Large intestine (tissue), 3 donors: Measurements from ENCODE around the gene MIER2. TPM values are rescaled to one million over a fixed set of nuclear protein-coding genes. Genes with fewer than 3 reads are reported as not detected.

Experiments
- DNase-seq, 2 donors: peaks; one replicate each; pipeline versions ENCODE4 v3.0.0 to v3.0.0-alpha.2; 2013
- H3K27ac ChIP-seq: one replicate; pipeline ENCODE4 v1.5.1; 2013; ENCODE audit warnings: low read length
- H3K27me3 ChIP-seq: 2 replicates; pipeline ENCODE4 v1.6.1; 2013; ENCODE audit warnings: low read length; ENCODE audit not compliant: control insufficient read depth, insufficient read depth
- H3K36me3 ChIP-seq: 2 replicates; pipeline ENCODE4 v1.6.1; 2013; ENCODE audit warnings: low read length; ENCODE audit not compliant: control insufficient read depth, insufficient read depth
- H3K4me1 ChIP-seq: one replicate; pipeline ENCODE4 v1.6.1; 2013; ENCODE audit warnings: low read length; ENCODE audit not compliant: control insufficient read depth, insufficient read depth
- H3K4me3 ChIP-seq: one replicate; pipeline ENCODE4 v1.5.1; 2013; ENCODE audit warnings: low read length
- H3K9me3 ChIP-seq: one replicate; pipeline ENCODE4 v1.6.1; 2013; ENCODE audit warnings: mild to moderate bottlenecking, low read depth, low read length, moderate library complexity; ENCODE audit not compliant: control insufficient read depth
- WGBS: methylation state at CpG from one replicate; pipeline ENCODE4 v1.1.5; 2013; ENCODE audit warnings: low lambda C conversion rate; ENCODE audit not compliant: insufficient coverage; 5-methylcytosine and 5-hydroxymethylcytosine counted together
- polyA plus RNA-seq: library from polyadenylated mRNA; unstranded; fragments of 120-200 nt; gene quantifications from one replicate; pipeline ENCODE4 v1.2.1, GENCODE V29; 2013

MIER2 gene
- polyA plus RNA-seq, 1 donor: 21.0 TPM

DNA sequence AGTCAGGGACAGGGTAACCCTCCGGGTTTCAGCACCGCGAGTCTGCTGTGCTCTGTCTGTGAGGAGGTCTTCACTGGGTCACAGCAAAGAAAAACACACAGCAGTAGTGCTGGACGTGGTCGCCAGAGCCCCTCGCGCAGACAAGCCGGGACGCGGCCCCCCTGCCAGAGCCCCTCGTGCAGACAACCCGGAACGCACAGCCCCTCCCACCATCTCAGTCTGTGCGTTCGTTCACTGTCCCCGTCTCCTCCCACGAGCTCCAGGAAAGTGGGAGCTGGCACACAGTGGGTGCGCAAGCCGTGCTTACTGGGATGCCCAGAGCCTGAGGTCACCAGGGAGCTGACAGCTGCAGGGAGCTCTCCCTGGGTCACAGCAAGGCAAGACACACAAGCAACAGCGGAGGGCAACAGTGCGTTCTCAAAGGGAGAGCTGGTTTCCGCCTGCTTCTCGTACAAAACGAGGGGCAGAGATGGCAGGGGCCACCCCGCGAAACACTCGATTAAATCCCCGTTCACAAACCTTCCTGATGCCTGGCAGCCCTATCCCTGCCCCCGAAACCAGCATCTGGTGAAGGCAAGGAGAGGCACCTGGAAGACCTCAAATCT, 50.2 kb downstream of the MIER2 start:
- H3K27me3 ChIP-seq: peaks cover 47% of the 10 kb centered on the region
- H3K4me1 ChIP-seq: no peaks in the 10 kb centered on the region
- no peak overlapping the region for H3K27ac ChIP-seq
- H3K4me3 ChIP-seq: no peak overlapping the region
- DNase-seq: peak in 1 of 2 donors; percentile 22
- no CpG with 5 or more reads among the region's 29 CpGs for WGBS
- peaks cover 6% of the 10 kb centered on the region for H3K9me3 ChIP-seq
- H3K36me3 ChIP-seq: no peaks in the 10 kb centered on the region

GRCh38 chr19:293436-294110, 51.0 kb downstream of the MIER2 start:
- no CpG with 5 or more reads among the region's 14 CpGs for WGBS
- Histone ChIP-seq H3K9me3 (peaks cover 6% of the 10 kb centered on the region), H3K4me1 (no peaks in the 10 kb centered on the region), H3K27ac (no peak overlapping the region), H3K36me3 (no peaks in the 10 kb centered on the region), H3K27me3 (peaks cover 47% of the 10 kb centered on the region), H3K4me3 (no peak overlapping the region)
- no peak for DNase-seq

- H3K4me3 ChIP-seq: no peak overlapping the region
- WGBS: 80% methylated on average over 1 of the region's 4 CpGs
- no peak for DNase-seq
- peaks cover 6% of the 10 kb centered on the region for H3K9me3 ChIP-seq
- no peaks in the 10 kb centered on the region for H3K36me3 ChIP-seq
- H3K27me3 ChIP-seq: peaks cover 47% of the 10 kb centered on the region
- no peaks in the 10 kb centered on the region for H3K4me1 ChIP-seq
- H3K27ac ChIP-seq: no peak overlapping the region
Observed at GRCh38 chr19:292951-293350, 51.6 kb downstream of the MIER2 start.

GRCh38 chr19:292281-292884, 52.2 kb downstream of the MIER2 start:
- Histone ChIP-seq H3K4me1 (no peaks in the 10 kb centered on the region), H3K27ac (no peak overlapping the region), H3K27me3 (peaks cover 47% of the 10 kb centered on the region), H3K36me3 (no peaks in the 10 kb centered on the region), H3K9me3 (peaks cover 6% of the 10 kb centered on the region), H3K4me3 (no peak overlapping the region)
- WGBS: no CpG with 5 or more reads among the region's 15 CpGs
- no peak for DNase-seq

DNA sequence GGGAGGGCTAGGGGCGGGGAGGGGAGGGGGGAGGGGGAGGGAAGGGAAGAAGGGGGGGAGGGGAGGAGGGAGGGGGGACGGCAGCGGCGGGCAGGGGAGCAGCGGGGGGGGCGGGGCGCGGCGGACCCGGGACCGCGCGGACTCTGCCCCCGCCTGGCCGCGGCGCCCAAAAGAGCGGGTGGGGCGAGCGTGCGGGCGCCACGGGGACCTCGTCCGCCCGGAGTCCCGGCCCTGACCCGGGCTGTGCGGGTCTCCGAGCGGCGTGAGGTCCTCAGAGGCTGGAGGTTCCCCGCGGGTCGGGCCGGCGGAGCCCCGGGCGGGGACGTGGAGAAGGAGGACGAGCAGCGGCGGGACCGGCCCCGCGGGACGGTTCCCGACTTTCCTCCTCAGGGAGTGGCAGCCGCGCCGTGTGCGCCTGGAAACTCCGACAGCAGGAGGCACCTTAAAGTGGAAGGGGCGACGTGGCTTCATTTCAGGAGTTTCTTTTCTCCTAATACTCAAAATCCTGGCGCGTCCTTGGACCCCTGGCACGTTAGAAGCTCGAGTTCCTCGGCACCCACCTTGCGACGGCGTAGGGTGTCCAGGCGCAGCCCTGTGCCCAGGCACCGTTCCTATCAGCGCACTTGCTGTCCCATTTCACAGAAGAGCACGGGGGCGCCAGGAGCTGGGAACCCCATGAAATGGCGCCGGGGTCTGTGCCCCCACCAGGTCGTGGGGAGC, 52.9 kb downstream of the MIER2 start:
- Histone ChIP-seq H3K4me3 (no peak overlapping the region), H3K4me1 (no peaks in the 10 kb centered on the region), H3K27me3 (peaks cover 47% of the 10 kb centered on the region), H3K36me3 (no peaks in the 10 kb centered on the region), H3K9me3 (peaks cover 6% of the 10 kb centered on the region), H3K27ac (no peak overlapping the region)
- DNase-seq: peak in 1 of 2 donors; percentile 44
- WGBS: no CpG with 5 or more reads among the region's 71 CpGs

GRCh38 chr19:291006-291521, 53.5 kb downstream of the MIER2 start, which contains the start of gene PLPP2:
PLPP2 (minus strand) TSS chr19:291403; CDS start chr19:291336, 67 bp downstream.
- Histone ChIP-seq H3K4me1 (no peaks in the 10 kb centered on the region), H3K27ac (no peak within 1 kb of the TSS), H3K4me3 (no peak within 1 kb of the TSS), H3K9me3 (peaks cover 6% of the 10 kb centered on the region), H3K27me3 (peaks cover 47% of the 10 kb centered on the region), H3K36me3 (no peaks in the 10 kb centered on the region)
- no peak for DNase-seq
- no CpG with 5 or more reads among the region's 60 CpGs for WGBS

DNA sequence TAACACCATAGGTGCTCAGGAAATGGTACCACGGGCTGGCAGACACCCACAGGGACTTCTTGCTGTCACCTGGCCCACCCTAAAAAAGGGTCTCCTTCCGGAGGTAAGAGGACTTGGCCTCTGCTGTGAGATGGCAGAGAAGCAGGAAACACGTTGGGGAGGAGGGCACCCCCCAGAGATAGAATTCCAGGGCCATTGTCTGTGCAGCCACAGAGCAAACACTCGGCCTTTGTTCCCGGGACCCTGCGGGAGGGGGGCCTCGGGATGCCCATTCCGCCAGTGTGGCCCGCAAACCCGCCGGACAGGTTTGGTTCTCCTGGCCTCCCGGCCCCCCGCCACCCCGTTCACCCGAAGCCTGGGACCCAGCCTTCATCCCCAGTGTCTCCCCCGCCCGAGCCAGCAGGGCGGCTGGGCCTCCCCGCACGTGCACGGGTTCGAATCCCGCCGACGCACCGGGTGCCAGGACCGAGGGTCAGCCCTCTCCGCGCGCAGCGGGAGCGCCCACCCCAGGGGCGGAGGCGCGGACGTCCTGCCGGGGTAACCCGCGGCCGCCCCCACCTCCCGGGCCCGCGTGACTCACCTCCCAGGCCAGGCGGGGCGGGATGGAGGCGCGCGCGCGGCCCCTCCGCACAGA, 54.1 kb downstream of the MIER2 start:
- H3K27me3 ChIP-seq: peaks cover 47% of the 10 kb centered on the region
- H3K4me1 ChIP-seq: no peaks in the 10 kb centered on the region
- H3K36me3 ChIP-seq: no peaks in the 10 kb centered on the region
- peaks cover 6% of the 10 kb centered on the region for H3K9me3 ChIP-seq
- no peak overlapping the region for H3K27ac ChIP-seq
- DNase-seq: peak in 1 of 2 donors; percentile 57
- no CpG with 5 or more reads among the region's 51 CpGs for WGBS
- no peak overlapping the region for H3K4me3 ChIP-seq

- H3K4me3 ChIP-seq: no peak overlapping the region
- peak in 1 of 2 donors; percentile 45 for DNase-seq
- WGBS: 29% methylated on average over 1 of the region's 26 CpGs
- peaks cover 42% of the 10 kb centered on the region for H3K27me3 ChIP-seq
- peaks cover 6% of the 10 kb centered on the region for H3K9me3 ChIP-seq
- no peak overlapping the region for H3K27ac ChIP-seq
- H3K36me3 ChIP-seq: no peaks in the 10 kb centered on the region
- no peaks in the 10 kb centered on the region for H3K4me1 ChIP-seq
Observed at GRCh38 chr19:289651-290371, 54.8 kb downstream of the MIER2 start.

GRCh38 chr19:288911-289310, 55.7 kb downstream of the MIER2 start:
- no CpG with 5 or more reads among the region's 10 CpGs for WGBS
- Histone ChIP-seq H3K27me3 (peaks cover 33% of the 10 kb centered on the region), H3K9me3 (peaks cover 6% of the 10 kb centered on the region), H3K36me3 (no peaks in the 10 kb centered on the region), H3K27ac (no peak overlapping the region), H3K4me1 (no peaks in the 10 kb centered on the region), H3K4me3 (no peak overlapping the region)
- no peak for DNase-seq
